Ectodermal cell (in vitro differentiated cells): ENCODE measurements around the gene SOX13.

Source experiments
- H3K27ac ChIP-seq: 2 replicates; pipeline ENCODE4 v1.7.0; 2013; ENCODE audit warnings: mild to moderate bottlenecking, low read depth, low read length; ENCODE audit not compliant: insufficient read depth, poor library complexity, severe bottlenecking
- H3K27me3 ChIP-seq: 2 replicates; pipeline ENCODE4 v1.7.0; 2013; ENCODE audit warnings: mild to moderate bottlenecking, low read length; ENCODE audit not compliant: insufficient read depth, control insufficient read depth, poor library complexity, severe bottlenecking
- H3K36me3 ChIP-seq: one replicate; pipeline ENCODE4 v1.7.0; 2013; ENCODE audit warnings: low read length; ENCODE audit not compliant: control insufficient read depth, insufficient read depth
- H3K4me1 ChIP-seq: one replicate; pipeline ENCODE4 v1.7.0; 2013; ENCODE audit warnings: low read length; ENCODE audit not compliant: control insufficient read depth, insufficient read depth
- H3K4me3 ChIP-seq: 2 replicates; pipeline ENCODE4 v1.7.0; 2013; ENCODE audit warnings: low read depth, low read length, control low read depth; ENCODE audit not compliant: insufficient read depth
- H3K9me3 ChIP-seq: 2 replicates; pipeline ENCODE4 v1.7.0; 2013; ENCODE audit warnings: mild to moderate bottlenecking, low read length, moderate library complexity; ENCODE audit not compliant: control insufficient read depth
- WGBS, 2 experiments: methylation state at CpG; one replicate each; pipeline ENCODE4 v1.1.7; 2013; ENCODE audit warnings: missing lambda C conversion rate in 2 of 2; 5-methylcytosine and 5-hydroxymethylcytosine counted together

The SOX13 gene

GRCh38 chr1:204062106-204062505 is 10.8 kb upstream of the SOX13 start:
- Histone ChIP-seq H3K27me3 (no peaks in the 10 kb centered on the region), H3K4me3 (no peak overlapping the region), H3K27ac (no peak overlapping the region), H3K36me3 (no peaks in the 10 kb centered on the region), H3K9me3 (no peaks in the 10 kb centered on the region), H3K4me1 (peaks cover 14% of the 10 kb centered on the region)
- 100% methylated on average over 1 of the region's 2 CpGs; no CpG with 5 or more reads in 1 of the 2 experiments for WGBS, 2 experiments

GRCh38 chr1:204065174-204065985 is 7.5 kb upstream of the SOX13 start:
- peaks cover 14% of the 10 kb centered on the region for H3K4me1 ChIP-seq
- peak overlapping the region; percentile 51 for H3K27ac ChIP-seq
- no peaks in the 10 kb centered on the region for H3K27me3 ChIP-seq
- H3K4me3 ChIP-seq = no peak overlapping the region
- H3K9me3 ChIP-seq = no peaks in the 10 kb centered on the region
- 22 to 36% methylated on average over 4 to 6 of the region's 8 CpGs for WGBS, 2 experiments
- no peaks in the 10 kb centered on the region for H3K36me3 ChIP-seq

- 87 to 88% methylated on average over 7 of the region's 7 CpGs for WGBS, 2 experiments
- Histone ChIP-seq H3K27ac (peak overlapping the region; percentile 51), H3K4me1 (peaks cover 14% of the 10 kb centered on the region), H3K36me3 (no peaks in the 10 kb centered on the region), H3K4me3 (no peak overlapping the region), H3K27me3 (no peaks in the 10 kb centered on the region), H3K9me3 (no peaks in the 10 kb centered on the region)
These were observed 7.0 kb upstream of the SOX13 start for GRCh38 chr1:204065986-204066300.

DNA sequence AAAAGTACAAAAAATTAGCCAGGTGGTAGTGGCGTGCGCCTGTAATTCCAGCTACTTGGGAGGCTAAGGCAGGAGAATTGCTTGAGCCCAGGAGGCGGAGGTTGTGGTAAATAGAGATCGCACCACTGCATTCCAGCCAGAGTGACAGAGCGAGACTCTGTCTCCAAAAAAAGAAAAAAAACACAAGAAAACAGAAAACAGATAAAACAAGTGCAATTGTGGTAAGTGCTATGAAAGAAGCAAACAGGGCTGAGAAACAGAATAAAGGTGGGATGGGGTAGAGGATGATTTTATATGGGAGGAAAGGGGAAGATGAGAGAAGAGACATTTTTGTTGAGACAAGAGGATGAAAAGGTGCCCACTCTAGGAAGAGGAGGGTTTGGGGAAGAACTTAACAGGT is 5.0 kb upstream of the SOX13 start:
- Histone ChIP-seq H3K27me3 (no peaks in the 10 kb centered on the region), H3K9me3 (no peaks in the 10 kb centered on the region), H3K36me3 (no peaks in the 10 kb centered on the region), H3K4me3 (no peak overlapping the region), H3K4me1 (peaks cover 14% of the 10 kb centered on the region), H3K27ac (no peak overlapping the region)
- 83 to 88% methylated on average over 5 of the region's 5 CpGs for WGBS, 2 experiments

- WGBS, 2 experiments = 93% methylated on average over 1 of the region's 1 CpG
- Histone ChIP-seq H3K36me3 (no peaks in the 10 kb centered on the region), H3K27ac (no peak overlapping the region), H3K9me3 (no peaks in the 10 kb centered on the region), H3K4me1 (peaks cover 12% of the 10 kb centered on the region), H3K27me3 (no peaks in the 10 kb centered on the region), H3K4me3 (no peak overlapping the region)
These were observed 3.0 kb upstream of the SOX13 start for GRCh38 chr1:204069887-204070286.

GRCh38 chr1:204070895-204071294 is 2.0 kb upstream of the SOX13 start:
- no peak overlapping the region for H3K4me3 ChIP-seq
- H3K27me3 ChIP-seq = no peaks in the 10 kb centered on the region
- WGBS, 2 experiments = 93 to 97% methylated on average over 6 of the region's 6 CpGs
- no peak overlapping the region for H3K27ac ChIP-seq
- no peaks in the 10 kb centered on the region for H3K36me3 ChIP-seq
- no peaks in the 10 kb centered on the region for H3K9me3 ChIP-seq
- peaks cover 9% of the 10 kb centered on the region for H3K4me1 ChIP-seq

DNA sequence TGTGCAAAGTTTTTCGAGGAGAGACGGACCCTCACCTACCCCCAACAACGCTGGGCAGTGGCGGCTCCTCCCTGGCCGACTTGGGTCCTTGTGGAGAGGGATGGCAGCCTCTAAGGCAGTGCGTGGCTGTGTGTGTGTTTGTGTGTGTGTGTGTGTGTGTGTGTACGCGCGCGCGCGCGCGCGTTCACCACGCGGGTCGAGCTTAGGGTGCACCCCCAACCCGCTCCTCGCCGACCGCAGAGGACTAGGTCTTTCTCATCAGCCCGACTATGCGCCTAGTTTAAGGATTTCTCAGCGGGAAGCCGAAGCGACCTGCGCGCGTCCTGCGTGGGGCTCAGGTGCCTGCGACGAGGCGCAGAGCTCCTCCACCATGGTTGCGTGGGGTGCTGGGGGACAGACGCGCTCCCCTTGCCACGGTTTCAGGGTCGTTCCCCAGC is 940 bp downstream of the SOX13 start:
- Histone ChIP-seq H3K4me1 (peaks cover 22% of the 10 kb centered on the region), H3K27me3 (no peaks in the 10 kb centered on the region), H3K9me3 (no peaks in the 10 kb centered on the region), H3K36me3 (no peaks in the 10 kb centered on the region), H3K27ac (no peak overlapping the region), H3K4me3 (peak overlapping the region; percentile 89)
- WGBS, 2 experiments = 0% methylated on average over 39 of the region's 39 CpGs

DNA sequence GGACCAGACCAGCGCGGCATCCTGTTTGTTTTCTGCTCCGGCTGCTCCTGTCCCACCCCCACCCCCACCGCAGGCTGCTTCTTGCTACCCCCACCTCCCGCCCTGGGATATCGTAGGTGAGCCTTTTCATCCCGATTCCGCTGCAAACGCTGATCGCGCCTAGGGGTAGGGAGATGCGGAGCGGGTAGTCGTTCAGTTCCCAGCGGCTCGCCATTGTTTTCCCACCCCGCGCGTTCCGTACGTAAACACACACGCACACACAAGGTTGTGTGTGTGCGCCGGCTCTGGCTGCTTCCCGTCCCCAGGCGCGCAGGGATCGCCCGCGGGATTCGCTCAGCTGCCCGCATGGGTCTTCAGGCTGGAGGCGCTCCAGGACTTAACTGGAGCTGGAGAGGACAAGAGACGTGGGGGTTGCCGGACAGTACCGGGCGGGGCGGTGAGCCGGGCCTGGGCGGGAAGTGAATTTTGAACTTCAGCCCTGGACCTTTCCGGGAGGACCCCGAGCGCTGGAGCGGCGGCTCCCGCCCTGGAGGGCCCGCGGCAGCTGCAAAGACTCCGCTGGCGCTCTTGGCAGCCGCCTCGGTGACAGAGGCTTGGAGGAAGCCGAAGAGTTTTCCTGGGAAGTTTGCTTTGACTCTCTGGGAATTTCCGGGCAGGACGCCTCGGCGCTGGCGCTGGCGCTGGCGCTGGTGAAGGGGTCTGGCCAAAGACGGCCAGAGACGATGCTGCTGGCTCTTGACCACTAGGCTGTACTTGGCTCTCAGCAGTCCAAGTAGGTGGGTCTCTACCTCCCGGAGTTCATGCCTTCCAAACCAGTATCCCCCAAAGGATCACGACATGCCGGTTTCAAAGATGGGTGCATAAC is 1.6 kb downstream of the SOX13 start:
- H3K36me3 ChIP-seq = no peaks in the 10 kb centered on the region
- H3K4me3 ChIP-seq = peak overlapping the region; percentile 89
- peaks cover 22% of the 10 kb centered on the region for H3K4me1 ChIP-seq
- no peaks in the 10 kb centered on the region for H3K9me3 ChIP-seq
- H3K27me3 ChIP-seq = no peaks in the 10 kb centered on the region
- no peak overlapping the region for H3K27ac ChIP-seq
- WGBS, 2 experiments = 0% methylated on average over 62 to 65 of the region's 65 CpGs

DNA sequence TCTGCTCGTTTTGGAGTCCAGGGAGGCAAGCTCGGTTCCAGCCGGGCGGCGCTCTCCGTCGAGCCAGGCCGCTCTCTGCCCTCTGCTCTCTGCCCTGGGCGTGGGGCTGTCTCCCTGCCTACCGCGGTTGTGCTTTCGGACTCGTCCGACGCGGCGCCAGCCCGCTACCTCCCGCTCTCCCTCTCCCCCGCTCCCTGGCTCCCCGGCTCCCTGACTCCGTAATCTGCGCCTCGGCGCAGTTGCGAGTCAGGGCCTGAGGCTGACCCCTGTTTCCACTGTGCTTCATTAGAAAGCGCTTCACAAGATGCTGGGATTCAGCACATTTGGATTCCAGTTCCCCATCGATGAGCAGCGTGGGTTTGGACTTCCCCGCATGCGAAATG is 2.2 kb downstream of the SOX13 start:
- Histone ChIP-seq H3K9me3 (no peaks in the 10 kb centered on the region), H3K27me3 (no peaks in the 10 kb centered on the region), H3K27ac (no peak overlapping the region), H3K36me3 (no peaks in the 10 kb centered on the region), H3K4me1 (peaks cover 29% of the 10 kb centered on the region), H3K4me3 (peak overlapping the region; percentile 89)
- WGBS, 2 experiments = 2 to 3% methylated on average over 31 of the region's 31 CpGs
